GM18520 (cell line): ENCODE measurements around the gene PTCH2.
"Not testable (repeated sequence)": the region's sequence is repeated elsewhere in the genome, so short reads cannot be mapped to it uniquely, and the experiment has no call there.

Experiments
- ATAC-seq: cut with Tn5 transposase; IDR thresholded peaks from one replicate; pipeline ENCODE4 v1.9.1; 2021; ENCODE audit not compliant: unreplicated experiment

PTCH2 gene

GRCh38 chr1:44839576-44839975, 3.5 kb downstream of the PTCH2 start:
- ATAC-seq, result no peak

- not testable (repeated sequence) for ATAC-seq
These were observed 4.8 kb downstream of the PTCH2 start for GRCh38 chr1:44838294-44838693.

- peak; percentile 52 for ATAC-seq
These were observed 7.0 kb downstream of the PTCH2 start for GRCh38 chr1:44835738-44836675.

- ATAC-seq, result no peak
These were observed 8.7 kb downstream of the PTCH2 start for GRCh38 chr1:44834328-44834727.

DNA sequence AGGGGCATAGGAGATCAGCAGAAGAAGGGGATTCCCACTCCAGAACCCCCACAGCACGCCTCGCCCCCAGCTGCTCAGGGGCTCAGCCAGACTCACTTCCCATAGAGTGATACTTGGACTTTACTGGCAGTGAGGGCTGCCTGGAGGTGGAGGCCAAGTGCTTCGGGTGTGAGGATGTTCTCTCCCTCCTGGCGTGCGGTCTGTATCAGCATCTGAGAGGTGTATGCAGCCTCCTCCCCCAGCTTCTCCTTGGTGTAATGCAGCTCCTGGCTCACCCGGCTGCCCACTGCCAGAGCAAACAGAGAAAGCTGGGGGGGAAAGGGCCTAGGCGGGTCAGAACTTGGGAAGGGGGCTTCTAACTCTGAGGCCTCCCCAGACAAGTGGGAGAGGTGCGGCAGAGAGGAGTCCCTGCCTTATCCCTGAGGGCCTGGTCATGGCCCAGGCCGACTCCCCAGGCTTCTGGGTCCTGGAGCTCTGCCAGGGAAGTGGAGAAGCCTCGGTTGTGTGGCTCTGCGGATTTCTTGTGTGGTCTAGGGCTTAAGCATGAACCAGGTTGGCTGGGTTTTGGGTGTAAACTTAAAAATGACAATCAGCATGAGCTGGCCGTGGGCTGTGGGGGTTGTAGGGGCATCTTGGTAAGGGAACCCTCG, 10.9 kb downstream of the PTCH2 start:
- ATAC-seq, result no peak

DNA sequence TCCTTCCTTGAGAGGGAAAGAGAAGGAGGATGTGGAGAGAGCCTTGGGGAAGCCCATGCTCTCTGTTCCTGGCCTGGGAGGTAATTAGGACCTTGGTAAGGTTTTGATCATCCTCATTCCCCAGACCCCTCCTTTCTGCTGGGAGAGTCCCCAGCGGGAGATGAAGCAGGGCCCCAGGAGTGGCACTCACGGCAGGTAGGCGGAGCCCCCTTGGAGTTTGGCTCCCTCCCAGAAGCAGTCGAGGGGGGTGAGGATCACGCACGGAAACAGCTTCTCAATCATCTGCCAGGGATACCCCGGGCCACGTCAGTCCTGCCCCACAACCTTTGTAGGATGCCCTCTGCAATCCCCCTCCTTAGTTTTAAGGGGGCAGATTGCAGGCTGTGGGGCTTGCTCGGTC, 11.5 kb downstream of the PTCH2 start:
- ATAC-seq, result no peak

DNA sequence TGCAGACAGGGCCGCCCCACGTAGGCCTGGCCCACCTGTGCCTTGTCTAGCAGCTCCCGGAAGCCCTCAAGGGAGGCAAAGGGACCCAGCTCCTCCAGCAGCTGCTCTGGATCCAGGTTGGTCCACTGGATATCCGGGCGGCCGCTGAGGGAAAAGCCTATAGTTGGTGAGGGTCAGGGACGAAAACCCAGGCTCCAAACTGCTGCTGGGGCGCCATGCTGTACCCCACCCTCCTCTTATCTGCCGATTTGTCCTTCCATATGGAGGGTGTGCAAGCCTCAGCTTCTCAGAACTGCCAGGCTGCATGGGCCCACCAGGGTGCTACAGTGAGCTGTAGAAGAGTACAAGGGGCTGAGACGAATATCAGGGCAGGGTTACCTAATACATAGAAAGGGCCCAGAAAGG, 12.2 kb downstream of the PTCH2 start:
- ATAC-seq, result no peak

DNA sequence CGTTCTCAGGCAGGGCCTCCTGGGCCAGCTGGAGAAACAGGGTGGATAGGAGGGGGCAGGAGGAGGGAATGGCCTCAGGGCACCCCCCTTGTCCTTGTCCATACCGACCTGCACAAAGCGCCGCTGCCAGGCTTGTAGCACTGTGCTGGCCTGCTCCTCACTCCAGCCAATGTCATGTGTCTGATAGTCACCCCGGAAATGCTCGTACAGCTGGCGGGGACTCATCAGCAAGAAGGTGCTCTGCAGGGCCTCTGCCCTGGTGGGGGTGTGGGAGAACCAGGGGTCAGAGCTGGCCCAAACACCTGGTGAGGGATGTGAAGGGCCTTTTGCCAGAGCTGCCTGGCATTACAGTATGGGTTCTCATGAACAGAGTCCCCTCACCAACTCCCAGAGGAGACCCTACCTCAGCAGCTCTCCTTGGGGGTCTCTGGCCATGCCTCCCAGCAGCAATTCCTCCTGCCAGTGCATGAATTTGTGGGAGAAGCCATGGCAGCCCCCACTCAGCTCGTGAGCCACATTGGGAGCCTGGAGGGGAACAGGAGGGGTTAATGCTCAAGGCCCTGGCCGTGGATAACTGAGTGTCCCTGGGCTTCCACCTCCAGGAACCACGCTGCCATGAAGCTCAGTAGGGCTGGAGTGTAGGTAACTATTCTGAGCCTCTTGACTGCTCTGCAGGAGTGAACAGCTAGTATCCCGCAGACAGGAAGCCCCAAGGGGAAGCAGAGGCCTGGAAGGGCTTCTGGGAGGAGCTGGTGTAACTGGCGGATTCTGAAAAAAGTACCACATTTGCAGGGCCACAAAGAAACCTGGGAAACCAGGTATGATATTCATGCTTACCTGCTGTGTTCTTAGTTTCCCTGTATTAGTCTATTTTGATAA, 13.3 kb downstream of the PTCH2 start:
- no peak for ATAC-seq

DNA sequence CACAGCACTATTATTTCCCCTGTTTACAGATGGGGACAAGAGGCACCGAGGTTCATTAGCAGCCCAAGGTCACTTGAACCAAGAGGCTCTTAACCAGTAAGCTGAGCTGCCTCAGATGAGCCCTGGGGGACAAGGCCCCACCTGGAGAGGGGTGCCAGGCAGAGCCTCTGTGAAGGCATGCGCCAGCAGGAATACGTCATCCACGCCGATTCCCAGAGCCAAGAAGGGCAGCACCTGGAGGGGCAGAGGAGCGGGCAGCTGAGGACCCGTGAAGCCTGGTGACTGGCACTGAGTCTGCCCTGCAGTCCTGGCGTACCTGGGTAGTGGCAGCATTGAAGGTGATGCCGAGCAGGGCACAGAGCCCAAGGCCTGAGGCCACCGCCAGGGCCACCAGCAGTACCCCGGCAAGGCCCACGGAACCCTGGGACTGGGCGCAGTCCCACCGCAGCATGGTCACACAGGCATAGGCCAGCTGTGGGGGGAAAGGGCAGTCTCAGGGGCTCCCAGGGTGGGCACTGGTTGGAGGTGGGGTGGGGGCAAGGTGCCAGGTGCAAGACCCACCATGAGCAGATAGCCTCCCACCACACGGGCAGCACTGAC, 14.1 kb downstream of the PTCH2 start:
- no peak for ATAC-seq

DNA sequence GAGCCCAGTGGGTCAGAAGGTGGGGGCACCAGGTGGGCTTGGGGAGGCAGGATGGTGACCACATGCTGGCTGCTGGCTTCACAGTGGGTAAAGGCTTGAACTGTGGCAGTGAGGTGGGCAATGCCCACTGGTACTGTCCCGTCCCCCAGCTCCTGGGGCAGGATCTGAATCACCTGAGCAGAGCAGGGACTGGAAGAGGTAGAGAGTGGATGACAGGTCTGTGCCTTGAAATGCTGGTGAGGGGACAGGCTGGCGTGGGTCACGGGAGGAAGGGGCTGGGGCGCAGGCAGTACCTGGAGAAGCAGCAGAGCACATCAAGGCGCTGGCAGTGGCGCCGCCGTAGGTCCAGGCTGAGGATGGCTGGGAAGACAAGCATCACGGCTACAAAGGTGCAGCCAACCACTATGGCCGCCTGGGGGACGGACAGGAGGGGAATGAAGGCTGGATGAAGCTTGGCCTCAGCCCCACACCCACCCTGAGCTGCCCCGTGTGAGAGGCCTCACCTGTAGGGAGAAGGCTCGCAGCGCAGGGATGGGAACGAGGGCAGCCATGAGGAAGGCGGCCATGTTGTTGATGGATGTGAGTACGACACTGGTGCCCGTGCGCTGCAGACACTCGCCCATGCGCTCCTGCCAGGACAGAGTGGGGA, 14.9 kb downstream of the PTCH2 start:
- ATAC-seq, result no peak

- no peak for ATAC-seq
These were observed 15.7 kb downstream of the PTCH2 start for GRCh38 chr1:44827197-44828002.

- ATAC-seq, result no peak
These were observed 16.5 kb downstream of the PTCH2 start for GRCh38 chr1:44826375-44827196.

- ATAC-seq, result not testable (repeated sequence)
These were observed 18.7 kb downstream of the PTCH2 start for GRCh38 chr1:44824392-44824791.

DNA sequence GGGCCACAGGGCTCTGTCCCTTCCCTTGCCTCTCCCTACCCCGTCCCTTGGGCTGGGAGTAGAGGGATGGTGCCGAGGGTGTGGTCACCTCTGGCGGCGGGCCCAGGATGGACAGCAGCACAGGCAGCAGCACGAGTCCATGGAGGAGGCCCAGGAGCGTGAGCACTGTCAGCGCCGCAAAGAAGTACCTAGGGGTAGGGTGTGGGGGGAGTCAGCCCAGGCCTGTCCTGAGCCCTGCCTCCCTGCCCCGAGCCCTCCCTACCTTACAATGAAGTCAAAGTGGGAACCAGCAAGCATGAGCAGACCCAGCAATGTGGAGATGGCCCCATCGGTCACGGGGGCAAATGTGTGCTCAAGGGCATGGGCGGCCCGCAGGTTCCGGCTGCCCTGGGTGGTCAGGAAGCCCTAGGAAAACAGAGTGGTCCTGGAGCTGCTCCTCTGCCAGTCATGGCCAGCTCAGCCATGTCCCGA, 20.0 kb downstream of the PTCH2 start:
- no peak for ATAC-seq

- ATAC-seq, result no peak
These were observed 20.8 kb downstream of the PTCH2 start for GRCh38 chr1:44822131-44822701.

DNA sequence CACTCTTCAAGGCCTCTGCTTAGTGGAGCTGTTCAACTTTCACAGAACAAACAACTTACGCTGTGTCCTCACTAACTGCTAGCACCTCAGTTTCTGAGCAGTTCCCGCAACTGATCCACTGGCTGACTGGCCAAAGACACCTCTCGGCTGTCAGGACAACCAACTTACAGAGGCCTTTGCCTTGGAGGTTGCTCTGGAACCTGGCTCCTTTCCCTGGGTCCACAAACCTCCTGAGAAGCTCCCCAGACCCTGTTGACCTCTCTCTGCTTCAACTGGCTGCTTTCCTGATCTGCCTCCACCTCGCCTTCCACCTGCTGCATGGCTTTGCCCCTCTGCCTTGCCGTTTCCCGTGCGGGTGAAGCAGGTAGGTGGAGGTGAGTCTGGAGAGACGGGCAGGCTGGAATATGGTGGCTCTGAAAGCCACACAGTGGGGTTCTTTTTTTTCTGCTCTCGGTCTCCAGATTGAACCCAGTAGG, 21.8 kb downstream of the PTCH2 start:
- ATAC-seq, result no peak

- no peak for ATAC-seq
These were observed 22.5 kb downstream of the PTCH2 start for GRCh38 chr1:44820328-44821239.
